Measurements from ENCODE around the gene LRRN3. TPM values are rescaled to one million over a fixed set of nuclear protein-coding genes. Genes with fewer than 3 reads are reported as not detected.
A peak's percentile ranks its signal among the peaks of the same experiment; 100 is the strongest.

LRRN3 gene
- 1 to 10 TPM in 4 of 6 donors, under 1 TPM in 1, not detected in 1; 0.89 to 5.4 (median 2.6) TPM for total RNA-seq

DNA sequence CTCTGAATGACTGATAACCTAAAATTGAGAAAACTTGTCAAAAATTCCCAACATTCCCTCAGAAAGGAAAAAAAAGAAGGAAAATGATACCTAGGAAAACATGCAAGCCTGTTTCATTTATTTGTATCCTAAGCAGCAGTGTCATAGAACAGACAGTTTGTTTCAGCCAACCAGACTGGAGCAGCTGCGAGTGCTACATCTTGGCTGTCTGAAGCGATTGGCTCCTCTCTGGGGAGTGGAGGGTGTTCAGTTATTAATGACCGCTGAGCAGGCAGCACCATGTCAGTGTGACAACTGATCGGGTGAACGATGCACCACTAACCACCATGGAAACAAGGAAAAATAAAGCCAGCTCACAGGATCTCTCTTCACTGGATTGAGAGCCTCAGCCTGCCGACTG is at the start of gene LRRN3:
Gene LRRN3, plus strand, starts transcription at position 282 of the 400 bp plus-strand sequence. CDS start 31,646 bp downstream, outside the sequence.
- no peak for TF ChIP-seq POLR2A (IDR thresholded peaks at IDR 0.05)
- TF ChIP-seq POLR2AphosphoS5 (IDR thresholded peaks at IDR 0.05), result peak in 1 of 2 donors; percentile 67
- no peak for TF ChIP-seq EP300 (IDR thresholded peaks at IDR 0.05)
- Histone ChIP-seq H3K9me3 (no peaks in the 10 kb centered on the region), H3K27ac (peak within 1 kb of the TSS in 2 of 4 donors; percentile 23 to 44), H3K4me1 (no peaks in the 10 kb centered on the region), H3K36me3 (no peaks in the 10 kb centered on the region), H3K27me3 (no peaks in the 10 kb centered on the region), H3K4me3 (peak within 1 kb of the TSS in 3 of 4 donors; percentile 18 to 37 (median 35))
- ATAC-seq (ENCODE audit: low FRiP score in 2 of 2) (peak; percentile 70 to 75), DNase-seq (peak in 1 of 2 donors; percentile 26)
- WGBS, 2 donors, result 50 to 51% methylated on average over 6 of the region's 6 CpGs

DNA sequence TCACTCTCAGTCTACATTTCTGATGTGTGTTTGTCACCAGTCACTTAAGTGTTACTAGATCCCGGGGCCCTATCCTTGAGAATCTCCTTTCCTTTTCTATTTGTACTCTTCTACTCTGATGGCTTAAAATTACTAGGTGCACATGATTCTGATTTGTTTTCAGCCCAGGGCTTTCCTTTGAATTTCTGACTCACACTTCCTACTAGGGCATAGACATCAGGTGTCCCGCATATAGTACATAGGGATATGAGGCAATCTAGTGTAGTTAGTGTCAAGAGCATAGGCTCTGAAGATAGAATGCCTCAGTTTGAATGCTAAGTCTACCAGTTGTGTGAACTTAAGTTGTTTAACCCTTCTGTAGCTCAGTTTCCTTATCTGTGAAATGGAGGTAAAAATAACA is 49.4 kb upstream of the LRRN3 start:
- no peaks in the 10 kb centered on the region for H3K27me3 ChIP-seq
- no peaks in the 10 kb centered on the region for H3K36me3 ChIP-seq
- WGBS, 2 donors, result 61 to 71% methylated on average over 2 of the region's 2 CpGs
- H3K4me1 ChIP-seq, result no peaks in the 10 kb centered on the region
- no peak for ATAC-seq (ENCODE audit: low FRiP score in 2 of 2)
- H3K4me3 ChIP-seq, result no peak overlapping the region
- H3K27ac ChIP-seq, result no peak overlapping the region
- H3K9me3 ChIP-seq, result no peaks in the 10 kb centered on the region
- TF ChIP-seq EP300 (IDR thresholded peaks at IDR 0.05) (no peak), POLR2AphosphoS5 (IDR thresholded peaks at IDR 0.05) (no peak), POLR2A (IDR thresholded peaks at IDR 0.05) (no peak)
- TF ChIP-seq, protein P1, sequence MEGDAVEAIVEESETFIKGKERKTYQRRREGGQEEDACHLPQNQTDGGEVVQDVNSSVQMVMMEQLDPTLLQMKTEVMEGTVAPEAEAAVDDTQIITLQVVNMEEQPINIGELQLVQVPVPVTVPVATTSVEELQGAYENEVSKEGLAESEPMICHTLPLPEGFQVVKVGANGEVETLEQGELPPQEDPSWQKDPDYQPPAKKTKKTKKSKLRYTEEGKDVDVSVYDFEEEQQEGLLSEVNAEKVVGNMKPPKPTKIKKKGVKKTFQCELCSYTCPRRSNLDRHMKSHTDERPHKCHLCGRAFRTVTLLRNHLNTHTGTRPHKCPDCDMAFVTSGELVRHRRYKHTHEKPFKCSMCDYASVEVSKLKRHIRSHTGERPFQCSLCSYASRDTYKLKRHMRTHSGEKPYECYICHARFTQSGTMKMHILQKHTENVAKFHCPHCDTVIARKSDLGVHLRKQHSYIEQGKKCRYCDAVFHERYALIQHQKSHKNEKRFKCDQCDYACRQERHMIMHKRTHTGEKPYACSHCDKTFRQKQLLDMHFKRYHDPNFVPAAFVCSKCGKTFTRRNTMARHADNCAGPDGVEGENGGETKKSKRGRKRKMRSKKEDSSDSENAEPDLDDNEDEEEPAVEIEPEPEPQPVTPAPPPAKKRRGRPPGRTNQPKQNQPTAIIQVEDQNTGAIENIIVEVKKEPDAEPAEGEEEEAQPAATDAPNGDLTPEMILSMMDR (IDR thresholded peaks at IDR 0.05), result no peak
- no peak for DNase-seq

DNA sequence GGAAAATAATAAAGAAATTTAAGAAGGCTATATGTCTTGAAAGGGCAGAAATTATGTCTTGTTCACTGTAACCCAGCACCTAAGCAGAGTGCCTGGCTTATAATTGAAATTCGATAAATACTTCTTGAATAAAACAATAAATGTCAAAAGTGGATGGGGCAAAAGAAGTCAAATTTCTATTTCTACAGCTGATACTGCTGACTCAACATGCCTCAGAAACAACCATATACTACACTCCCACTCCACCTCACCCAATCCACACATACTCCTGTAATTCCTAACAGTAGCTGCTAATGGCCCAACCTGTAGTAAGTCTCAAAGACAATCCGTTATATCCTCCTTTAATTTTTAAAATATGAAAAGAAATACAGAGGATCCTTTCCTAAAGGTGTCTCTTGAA is 48.1 kb upstream of the LRRN3 start:
- 94 to 97% methylated on average over 2 of the region's 2 CpGs for WGBS, 2 donors
- no peaks in the 10 kb centered on the region for H3K36me3 ChIP-seq
- ATAC-seq (ENCODE audit: low FRiP score in 2 of 2), result no peak
- TF ChIP-seq, protein P1 (IDR thresholded peaks at IDR 0.05), result no peak
- TF ChIP-seq POLR2A (IDR thresholded peaks at IDR 0.05) (no peak), EP300 (IDR thresholded peaks at IDR 0.05) (no peak), POLR2AphosphoS5 (IDR thresholded peaks at IDR 0.05) (no peak)
- no peaks in the 10 kb centered on the region for H3K9me3 ChIP-seq
- no peak overlapping the region for H3K4me3 ChIP-seq
- H3K27me3 ChIP-seq, result no peaks in the 10 kb centered on the region
- no peaks in the 10 kb centered on the region for H3K4me1 ChIP-seq
- H3K27ac ChIP-seq, result no peak overlapping the region
- no peak for DNase-seq

DNA sequence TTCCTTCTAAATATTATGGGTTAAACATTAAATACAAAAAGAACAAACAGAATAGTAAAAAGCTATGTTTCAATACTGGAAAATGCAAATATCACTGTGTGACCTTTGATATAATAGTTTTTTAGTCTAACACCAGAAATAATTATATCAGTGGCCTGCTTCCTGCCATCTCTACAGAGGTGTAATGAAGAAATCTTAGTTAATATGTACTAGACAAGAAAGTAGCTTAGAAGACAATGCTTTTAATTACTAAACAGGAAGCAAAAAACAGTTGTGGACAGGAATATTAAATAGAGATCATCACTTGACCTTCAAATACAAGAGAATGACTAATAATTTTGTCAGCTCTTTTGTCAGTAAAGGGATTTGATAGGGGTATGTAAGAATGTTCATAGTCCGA is 47.4 kb upstream of the LRRN3 start:
- TF ChIP-seq POLR2A (IDR thresholded peaks at IDR 0.05) (no peak), EP300 (IDR thresholded peaks at IDR 0.05) (no peak)
- 88 to 93% methylated on average over 1 of the region's 1 CpG for WGBS, 2 donors
- no peak for DNase-seq
- no peaks in the 10 kb centered on the region for H3K36me3 ChIP-seq
- no peaks in the 10 kb centered on the region for H3K9me3 ChIP-seq
- H3K27me3 ChIP-seq, result no peaks in the 10 kb centered on the region
- ATAC-seq (ENCODE audit: low FRiP score in 2 of 2), result no peak
- no peak overlapping the region for H3K4me3 ChIP-seq
- no peaks in the 10 kb centered on the region for H3K4me1 ChIP-seq
- H3K27ac ChIP-seq, result no peak overlapping the region

DNA sequence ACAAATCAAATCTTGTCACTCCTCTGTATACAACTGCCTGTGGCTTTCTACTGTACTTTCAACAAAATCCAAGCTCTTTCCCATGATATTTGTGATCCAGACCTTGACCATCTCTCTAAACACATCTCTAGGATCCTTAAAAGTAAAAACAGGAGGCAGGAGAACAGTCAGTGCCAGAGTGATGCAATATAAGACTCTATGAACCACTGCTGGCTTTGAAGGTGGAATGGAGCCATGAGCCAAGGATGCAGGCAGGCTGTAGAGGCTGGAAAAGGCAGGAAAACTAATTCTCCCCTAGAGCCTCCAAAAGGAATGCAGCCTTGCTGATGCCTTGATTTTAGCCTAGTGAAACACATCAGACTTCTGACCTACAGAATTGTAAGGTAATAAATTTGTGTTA is 45.5 kb upstream of the LRRN3 start:
- Histone ChIP-seq H3K27me3 (no peaks in the 10 kb centered on the region), H3K36me3 (no peaks in the 10 kb centered on the region), H3K4me3 (no peak overlapping the region), H3K27ac (no peak overlapping the region), H3K4me1 (no peaks in the 10 kb centered on the region), H3K9me3 (no peaks in the 10 kb centered on the region)
- no peak for DNase-seq
- TF ChIP-seq, protein P1 (IDR thresholded peaks at IDR 0.05), result no peak
- TF ChIP-seq POLR2AphosphoS5 (IDR thresholded peaks at IDR 0.05) (no peak), POLR2A (IDR thresholded peaks at IDR 0.05) (no peak), EP300 (IDR thresholded peaks at IDR 0.05) (no peak)
- ATAC-seq (ENCODE audit: low FRiP score in 2 of 2), result peak in 1 of 2 donors; percentile 48

DNA sequence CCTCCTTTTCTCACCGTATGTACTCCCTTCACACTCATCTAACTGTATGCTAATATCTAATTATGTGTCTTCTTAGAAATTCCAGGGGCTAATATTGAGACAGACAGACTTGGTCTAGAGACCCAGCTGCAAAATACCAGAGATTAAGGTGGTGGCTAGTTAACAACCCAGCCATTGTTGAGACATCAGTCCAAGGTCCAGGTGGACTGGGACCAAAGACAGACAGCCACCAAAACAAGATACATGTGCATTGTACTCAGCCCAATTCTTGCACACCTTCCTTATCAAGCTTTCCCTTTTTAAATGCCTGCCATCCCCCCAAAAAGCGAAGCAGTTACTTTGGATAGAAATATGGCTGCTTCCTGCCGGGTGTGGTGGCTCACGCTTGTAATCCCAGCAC is 43.3 kb upstream of the LRRN3 start:
- Histone ChIP-seq H3K9me3 (no peaks in the 10 kb centered on the region), H3K4me1 (no peaks in the 10 kb centered on the region), H3K27me3 (no peaks in the 10 kb centered on the region), H3K27ac (no peak overlapping the region), H3K36me3 (no peaks in the 10 kb centered on the region), H3K4me3 (no peak overlapping the region)
- no peak for DNase-seq
- TF ChIP-seq POLR2A (IDR thresholded peaks at IDR 0.05) (no peak), POLR2AphosphoS5 (IDR thresholded peaks at IDR 0.05) (no peak), EP300 (IDR thresholded peaks at IDR 0.05) (no peak)
- TF ChIP-seq, protein P1 (IDR thresholded peaks at IDR 0.05), result no peak
- 93 to 94% methylated on average over 4 of the region's 4 CpGs for WGBS, 2 donors
- ATAC-seq (ENCODE audit: low FRiP score in 2 of 2), result no peak

Measured in upper lobe of left lung (tissue), 6 donors.